Keratinocyte (primary cell): Measurements from ENCODE around the gene RMC1. TPM values are rescaled to one million over a fixed set of nuclear protein-coding genes. Genes with fewer than 3 reads are reported as not detected.

Source experiments
- DNase-seq: peaks from one replicate; pipeline ENCODE4 v3.0.0-alpha.2; 2011; ENCODE audit warnings: low read depth, missing footprints, low spot score
- FAIRE-seq: peaks from 2 replicates; lab custom pipeline; 2011; peaks lifted over from hg19 to GRCh38; lab: Jason Lieb, UNC
- H2AFZ ChIP-seq: 2 replicates; pipeline ENCODE4 v1.6.0; 2012; ENCODE audit warnings: low read length, control low read depth, inconsistent platforms; ENCODE audit not compliant: control insufficient read depth
- H3K27ac ChIP-seq: 2 replicates; pipeline ENCODE4 v1.5.1; 2011; ENCODE audit warnings: low read length; ENCODE audit not compliant: control insufficient read depth, insufficient read depth
- H3K27me3 ChIP-seq: 3 replicates; pipeline ENCODE4 v1.6.0; 2011; ENCODE audit warnings: low read length; ENCODE audit not compliant: control insufficient read depth, insufficient read depth; ENCODE audit errors: extremely low read depth
- H3K36me3 ChIP-seq, 2 experiments: 2 replicates in 1 of 2; 3 replicates in 1 of 2; pipeline ENCODE4 v1.5.1; 2011; ENCODE audit warnings: low read length in 2 of 2, mild to moderate bottlenecking in 1 of 2; ENCODE audit not compliant: control insufficient read depth in 2 of 2, insufficient read depth in 2 of 2; ENCODE audit errors: extremely low read depth in 1 of 2
- H3K4me1 ChIP-seq: 3 replicates; pipeline ENCODE4 v1.5.1; 2011; ENCODE audit warnings: low read length; ENCODE audit not compliant: control insufficient read depth, insufficient read depth; ENCODE audit errors: extremely low read depth
- H3K4me2 ChIP-seq: 3 replicates; pipeline ENCODE4 v1.6.0; 2011; ENCODE audit warnings: low read depth, low read length; ENCODE audit not compliant: control insufficient read depth, insufficient read depth; ENCODE audit errors: extremely low read depth
- H3K4me3 ChIP-seq, 3 experiments: fragments of 200-600 bp in 1 of 3; sonication (generic) in 1 of 3; 2 replicates in 2 of 3; 3 replicates in 1 of 3; pipeline ENCODE4 v1.5.1; 2011 to 2016; ENCODE audit warnings: low read length in 3 of 3, mild to moderate bottlenecking in 3 of 3, control low read depth in 2 of 3, inconsistent platforms in 1 of 3, low read depth in 1 of 3, mixed read lengths in 1 of 3, mixed run types in 1 of 3, moderate library complexity in 1 of 3; ENCODE audit not compliant: control insufficient read depth in 2 of 3, insufficient read depth in 2 of 3; ENCODE audit errors: extremely low read depth in 1 of 3
- H3K79me2 ChIP-seq: 2 replicates; pipeline ENCODE4 v1.6.0; 2012; ENCODE audit warnings: low read length; ENCODE audit not compliant: control insufficient read depth, insufficient read depth
- H3K9ac ChIP-seq: 3 replicates; pipeline ENCODE4 v1.6.0; 2011; ENCODE audit warnings: low read length; ENCODE audit not compliant: control insufficient read depth, insufficient read depth; ENCODE audit errors: extremely low read depth
- H3K9me1 ChIP-seq: 3 replicates; pipeline ENCODE4 v1.6.0; 2011; ENCODE audit warnings: low read length; ENCODE audit not compliant: control insufficient read depth, insufficient read depth; ENCODE audit errors: extremely low read depth
- H3K9me3 ChIP-seq: 2 replicates; pipeline ENCODE4 v1.5.1; 2012; ENCODE audit warnings: low read depth, low read length; ENCODE audit not compliant: control insufficient read depth
- H4K20me1 ChIP-seq: 3 replicates; pipeline ENCODE4 v1.6.0; 2011; ENCODE audit warnings: low read length; ENCODE audit not compliant: control insufficient read depth, insufficient read depth; ENCODE audit errors: extremely low read depth
- EZH2 ChIP-seq: IDR thresholded peaks from one replicate; pipeline ENCODE4 v1.6.1; 2012; ENCODE audit warnings: inconsistent platforms, mild to moderate bottlenecking, low read length, moderate library complexity
- dilution Hi-C: fragments of 300-500 bp; cut with MboI; formaldehyde crosslinking; loops from one replicate; pipeline ENCODE4 v1.7.0; 2020; ENCODE audit warnings: low sequenced_read_pairs; ENCODE audit not compliant: extremely low pct_ligation_motif_present
- polyA plus RNA-seq, 5 experiments: library from polyadenylated mRNA; depleted of rRNA in 3 of 5; stranded (reverse) in 3 of 5; stranded (forward) in 1 of 5; unstranded in 1 of 5; fragments of >200 nt; gene quantifications; 1 replicate in 1 of 5; 2 replicates in 3 of 5; 3 replicates in 1 of 5; pipeline versions ENCODE4 v1.2.1 to v1.2.3, GENCODE V29; 2011 to 2012; ENCODE audit warnings: missing spikeins in 2 of 5, low read depth in 1 of 5, low replicate concordance in 1 of 5
- TF ChIP-seq, protein P1 (sequence below), 3 experiments: IDR thresholded peaks in 1 of 3; conservative IDR thresholded peaks in 1 of 3; optimal IDR thresholded peaks in 1 of 3; 2 replicates in 2 of 3; 3 replicates in 1 of 3; pipeline versions ENCODE3 to v1.5.1; 2011; ENCODE audit warnings: low read length in 3 of 3, mild to moderate bottlenecking in 3 of 3, moderate library complexity in 2 of 3, control low read depth in 1 of 3, inconsistent platforms in 1 of 3; ENCODE audit not compliant: insufficient read depth in 2 of 3; ENCODE audit errors: extremely low read depth in 1 of 3

RMC1 gene
- polyA plus RNA-seq, 1 donor (not counting 4 experiments of a cell fraction or from before 2014, with no cell fraction given) = 26.4 TPM

DNA sequence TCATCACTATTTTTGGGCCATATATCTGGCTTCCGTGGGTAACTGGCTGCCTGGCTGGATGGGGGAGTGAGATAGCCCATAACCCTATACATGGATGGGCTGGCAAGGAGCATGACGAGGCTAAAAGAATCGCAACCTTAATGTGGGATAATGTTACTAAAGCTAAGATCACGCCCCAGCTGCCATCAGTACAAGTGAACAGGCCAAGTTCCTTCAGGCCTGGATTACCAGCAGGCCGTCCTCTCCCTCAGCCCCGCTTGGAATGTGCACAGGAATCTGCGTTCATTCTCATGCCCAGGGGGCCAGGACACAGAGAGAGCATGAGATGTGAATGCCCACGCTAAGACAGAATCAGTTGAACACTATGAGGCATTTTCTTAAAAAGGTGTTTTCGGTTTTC, 34.7 kb downstream of the RMC1 start:
- H3K27ac ChIP-seq = no peak overlapping the region
- H3K9me3 ChIP-seq = no peaks in the 10 kb centered on the region
- TF ChIP-seq, protein P1, sequence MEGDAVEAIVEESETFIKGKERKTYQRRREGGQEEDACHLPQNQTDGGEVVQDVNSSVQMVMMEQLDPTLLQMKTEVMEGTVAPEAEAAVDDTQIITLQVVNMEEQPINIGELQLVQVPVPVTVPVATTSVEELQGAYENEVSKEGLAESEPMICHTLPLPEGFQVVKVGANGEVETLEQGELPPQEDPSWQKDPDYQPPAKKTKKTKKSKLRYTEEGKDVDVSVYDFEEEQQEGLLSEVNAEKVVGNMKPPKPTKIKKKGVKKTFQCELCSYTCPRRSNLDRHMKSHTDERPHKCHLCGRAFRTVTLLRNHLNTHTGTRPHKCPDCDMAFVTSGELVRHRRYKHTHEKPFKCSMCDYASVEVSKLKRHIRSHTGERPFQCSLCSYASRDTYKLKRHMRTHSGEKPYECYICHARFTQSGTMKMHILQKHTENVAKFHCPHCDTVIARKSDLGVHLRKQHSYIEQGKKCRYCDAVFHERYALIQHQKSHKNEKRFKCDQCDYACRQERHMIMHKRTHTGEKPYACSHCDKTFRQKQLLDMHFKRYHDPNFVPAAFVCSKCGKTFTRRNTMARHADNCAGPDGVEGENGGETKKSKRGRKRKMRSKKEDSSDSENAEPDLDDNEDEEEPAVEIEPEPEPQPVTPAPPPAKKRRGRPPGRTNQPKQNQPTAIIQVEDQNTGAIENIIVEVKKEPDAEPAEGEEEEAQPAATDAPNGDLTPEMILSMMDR (optimal IDR thresholded peaks at IDR 0.05 in 1 of 3, IDR thresholded peaks at IDR 0.05 in 1 of 3, conservative IDR thresholded peaks at IDR 0.05 in 1 of 3; ENCODE audit: extremely low read depth in 1 of 3, insufficient read depth in 2 of 3, low read length in 3 of 3) = no peak
- TF ChIP-seq EZH2 = no peak
- no peak overlapping the region for H3K4me2 ChIP-seq
- no peaks in the 10 kb centered on the region for H3K79me2 ChIP-seq
- H3K27me3 ChIP-seq = no peaks in the 10 kb centered on the region
- no peaks in the 10 kb centered on the region for H3K9me1 ChIP-seq
- FAIRE-seq = no peak
- no peak for DNase-seq
- H2AFZ ChIP-seq = no peak overlapping the region
- dilution Hi-C loops = no loop called here
- no peaks in the 10 kb centered on the region for H4K20me1 ChIP-seq
- H3K36me3 ChIP-seq = peaks cover 70 to 79% of the 10 kb centered on the region in 2 experiments
- no peaks in the 10 kb centered on the region for H3K4me1 ChIP-seq
- H3K9ac ChIP-seq = no peak overlapping the region
- H3K4me3 ChIP-seq = no peak overlapping the region

DNA sequence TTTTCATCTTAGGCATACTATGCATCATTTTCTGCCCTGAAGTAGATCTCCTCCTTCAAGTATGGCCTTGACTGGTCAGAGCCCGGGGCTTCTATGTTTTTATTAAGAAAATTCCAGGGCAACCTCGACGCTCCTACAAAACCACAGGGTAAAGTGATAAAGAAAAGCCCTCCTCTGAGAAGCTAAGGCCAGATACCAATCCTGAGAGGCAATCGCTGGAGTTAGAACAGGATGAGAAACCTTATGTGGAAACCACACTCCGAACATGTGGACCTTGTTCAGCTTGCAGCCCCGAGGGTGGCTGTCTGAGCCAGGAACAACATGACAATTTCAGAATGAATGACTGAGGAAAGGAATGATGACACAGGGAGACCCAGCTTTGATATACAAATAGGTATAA, 35.6 kb downstream of the RMC1 start:
- no peak for FAIRE-seq
- no peak overlapping the region for H3K4me3 ChIP-seq
- no peaks in the 10 kb centered on the region for H4K20me1 ChIP-seq
- H3K4me1 ChIP-seq = no peaks in the 10 kb centered on the region
- H3K9me1 ChIP-seq = no peaks in the 10 kb centered on the region
- peaks cover 72 to 86% of the 10 kb centered on the region in 2 experiments for H3K36me3 ChIP-seq
- H2AFZ ChIP-seq = no peak overlapping the region
- dilution Hi-C loops = no loop called here
- H3K9ac ChIP-seq = no peak overlapping the region
- H3K9me3 ChIP-seq = no peaks in the 10 kb centered on the region
- DNase-seq = no peak
- H3K27me3 ChIP-seq = no peaks in the 10 kb centered on the region
- no peak overlapping the region for H3K27ac ChIP-seq
- H3K79me2 ChIP-seq = no peaks in the 10 kb centered on the region
- no peak for TF ChIP-seq EZH2
- TF ChIP-seq, protein P1 (optimal IDR thresholded peaks at IDR 0.05 in 1 of 3, IDR thresholded peaks at IDR 0.05 in 1 of 3, conservative IDR thresholded peaks at IDR 0.05 in 1 of 3; ENCODE audit: extremely low read depth in 1 of 3, insufficient read depth in 2 of 3, low read length in 3 of 3) = no peak
- no peak overlapping the region for H3K4me2 ChIP-seq
